ENCODE measurements around the gene LPAR5. TPM values are rescaled to one million over a fixed set of nuclear protein-coding genes. Genes with fewer than 3 reads are reported as not detected.
A peak's percentile ranks its signal among the peaks of the same experiment; 100 is the strongest.

Gene LPAR5
- total and polyA plus RNA-seq, 12 donors = 1.7 to 10.0 (median 4.1) TPM

GRCh38 chr12:6632026-6632983 is 3.5 kb downstream of the LPAR5 start:
- intact Hi-C loops (cut with DNase I) = no loop called here
- no peaks in the 10 kb centered on the region for H3K9me3 ChIP-seq
- no peaks in the 10 kb centered on the region for H3K36me3 ChIP-seq
- peak overlapping the region in 9 of 10 donors; percentile 3 to 85 (median 52) for H3K27ac ChIP-seq
- DNase-seq = no peak
- WGBS, 2 donors = 61 to 67% methylated on average over 21 of the region's 21 CpGs
- peak in 7 of 8 donors; percentile 26 to 70 (median 55) for ATAC-seq
- peak overlapping the region in 1 of 10 donors; percentile 31 for H3K4me3 ChIP-seq
- peaks cover 0 to 4% (median 0%) of the 10 kb centered on the region in 7 donors for H3K27me3 ChIP-seq
- TF ChIP-seq, protein P1, sequence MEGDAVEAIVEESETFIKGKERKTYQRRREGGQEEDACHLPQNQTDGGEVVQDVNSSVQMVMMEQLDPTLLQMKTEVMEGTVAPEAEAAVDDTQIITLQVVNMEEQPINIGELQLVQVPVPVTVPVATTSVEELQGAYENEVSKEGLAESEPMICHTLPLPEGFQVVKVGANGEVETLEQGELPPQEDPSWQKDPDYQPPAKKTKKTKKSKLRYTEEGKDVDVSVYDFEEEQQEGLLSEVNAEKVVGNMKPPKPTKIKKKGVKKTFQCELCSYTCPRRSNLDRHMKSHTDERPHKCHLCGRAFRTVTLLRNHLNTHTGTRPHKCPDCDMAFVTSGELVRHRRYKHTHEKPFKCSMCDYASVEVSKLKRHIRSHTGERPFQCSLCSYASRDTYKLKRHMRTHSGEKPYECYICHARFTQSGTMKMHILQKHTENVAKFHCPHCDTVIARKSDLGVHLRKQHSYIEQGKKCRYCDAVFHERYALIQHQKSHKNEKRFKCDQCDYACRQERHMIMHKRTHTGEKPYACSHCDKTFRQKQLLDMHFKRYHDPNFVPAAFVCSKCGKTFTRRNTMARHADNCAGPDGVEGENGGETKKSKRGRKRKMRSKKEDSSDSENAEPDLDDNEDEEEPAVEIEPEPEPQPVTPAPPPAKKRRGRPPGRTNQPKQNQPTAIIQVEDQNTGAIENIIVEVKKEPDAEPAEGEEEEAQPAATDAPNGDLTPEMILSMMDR (IDR thresholded peaks at IDR 0.05) = no peak
- peaks cover 0 to 39% (median 3%) of the 10 kb centered on the region in 9 donors for H3K4me1 ChIP-seq

DNA sequence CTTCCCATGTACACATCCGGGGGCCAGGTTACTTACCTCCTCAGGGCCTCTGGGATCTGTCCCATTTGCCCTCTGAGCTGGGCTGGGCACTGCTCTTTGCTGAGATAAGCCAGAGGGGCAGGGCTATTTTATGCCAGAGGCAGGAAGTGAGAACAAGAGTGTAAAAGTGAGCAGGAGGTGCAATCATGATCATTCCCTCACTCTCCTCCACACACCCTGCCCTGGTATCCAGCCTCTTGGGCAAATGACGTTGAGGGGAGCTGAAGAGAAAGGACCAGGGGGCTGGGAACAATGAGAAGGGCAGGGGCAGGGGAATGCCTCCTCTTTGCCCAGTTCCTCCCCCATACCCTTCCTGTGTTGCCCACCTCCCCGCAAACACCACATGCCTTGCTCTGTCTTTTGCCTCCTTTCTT is 4.2 kb downstream of the LPAR5 start:
- H3K36me3 ChIP-seq = no peaks in the 10 kb centered on the region
- peak in 7 of 8 donors; percentile 18 to 84 (median 64) for ATAC-seq
- peaks cover 0 to 42% (median 3%) of the 10 kb centered on the region in 9 donors for H3K4me1 ChIP-seq
- DNase-seq = peak in 1 of 2 donors; percentile 31
- H3K27me3 ChIP-seq = peaks cover 0 to 4% (median 0%) of the 10 kb centered on the region in 7 donors
- intact Hi-C loops (cut with DNase I) = no loop called here
- WGBS, 2 donors = 54 to 59% methylated on average over 3 of the region's 3 CpGs
- no peaks in the 10 kb centered on the region for H3K9me3 ChIP-seq
- peak overlapping the region in 9 of 10 donors; percentile 3 to 85 (median 52) for H3K27ac ChIP-seq
- H3K4me3 ChIP-seq = peak overlapping the region in 8 of 10 donors; percentile 2 to 37 (median 24)
- TF ChIP-seq, protein P1 (IDR thresholded peaks at IDR 0.05) = no peak

DNA sequence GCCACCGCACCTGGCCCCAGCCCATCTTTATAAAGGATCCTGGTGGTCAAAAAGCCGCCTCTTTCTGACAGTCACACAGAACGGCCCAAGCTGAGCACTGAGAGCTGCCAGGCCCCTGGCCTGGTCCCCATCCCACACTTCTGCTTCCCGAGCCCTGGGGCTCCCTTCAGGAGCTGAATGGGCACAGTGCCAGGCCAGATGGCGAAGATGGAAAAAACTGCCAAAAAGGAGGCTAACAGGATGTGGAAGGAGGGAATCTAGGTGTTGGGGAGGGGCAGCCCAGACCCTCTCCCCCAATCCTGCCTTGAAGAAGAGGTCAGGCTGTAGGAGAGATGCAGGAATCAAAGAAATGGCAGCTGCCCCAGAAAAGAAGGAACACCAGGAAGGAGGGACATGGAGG is 5.0 kb downstream of the LPAR5 start:
- Histone ChIP-seq H3K4me1 (peaks cover 0 to 34% (median 3%) of the 10 kb centered on the region in 9 donors), H3K4me3 (peak overlapping the region in 5 of 10 donors; percentile 22 to 37 (median 24)), H3K27me3 (peaks cover 0 to 4% (median 0%) of the 10 kb centered on the region in 7 donors), H3K9me3 (no peaks in the 10 kb centered on the region), H3K27ac (peak overlapping the region in 6 of 10 donors; percentile 3 to 85 (median 58)), H3K36me3 (no peaks in the 10 kb centered on the region)
- intact Hi-C loops (cut with DNase I) = no loop called here
- TF ChIP-seq, protein P1 (IDR thresholded peaks at IDR 0.05) = no peak
- WGBS, 2 donors = 46 to 61% methylated on average over 5 of the region's 5 CpGs
- DNase-seq (no peak), ATAC-seq (no peak)

GRCh38 chr12:6627616-6628015 is 8.1 kb downstream of the LPAR5 start:
- peaks cover 0 to 28% (median 3%) of the 10 kb centered on the region in 9 donors for H3K4me1 ChIP-seq
- ATAC-seq = no peak
- WGBS, 2 donors = 43 to 61% methylated on average over 7 of the region's 7 CpGs

More at GRCh38 chr12:6627616-6628015, 8.1 kb downstream of the LPAR5 start:
- no peaks in the 10 kb centered on the region for H3K9me3 ChIP-seq
- H3K4me3 ChIP-seq = no peak overlapping the region
- intact Hi-C loops (cut with DNase I) = loop anchor here in 1 of 10 donors (10.0 kb wide), 1 partner anchor 67 kb away; no protein-coding TSS in a partner anchor
- DNase-seq = no peak
- TF ChIP-seq, protein P1 (IDR thresholded peaks at IDR 0.05) = no peak
- H3K36me3 ChIP-seq = no peaks in the 10 kb centered on the region
- no peak overlapping the region for H3K27ac ChIP-seq
- H3K27me3 ChIP-seq = peaks cover 0 to 4% (median 0%) of the 10 kb centered on the region in 7 donors
